ENCODE data around the gene PLCG2.
"Not testable (repeated sequence)": the region's sequence is repeated elsewhere in the genome, so short reads cannot be mapped to it uniquely, and the experiment has no call there.

- TF ChIP-seq CTCF, POLR2A (IDR thresholded peaks at IDR 0.05): not testable (repeated sequence)
These were observed 37.7 kb upstream of the PLCG2 start for GRCh38 chr16:81741430-81741770.
